Measurements from ENCODE around the gene WDR46. TPM values are rescaled to one million over a fixed set of nuclear protein-coding genes. Genes with fewer than 3 reads are reported as not detected.

The WDR46 gene
- polyA plus RNA-seq, 1 donor from 2014 or later: 62.5 TPM

DNA sequence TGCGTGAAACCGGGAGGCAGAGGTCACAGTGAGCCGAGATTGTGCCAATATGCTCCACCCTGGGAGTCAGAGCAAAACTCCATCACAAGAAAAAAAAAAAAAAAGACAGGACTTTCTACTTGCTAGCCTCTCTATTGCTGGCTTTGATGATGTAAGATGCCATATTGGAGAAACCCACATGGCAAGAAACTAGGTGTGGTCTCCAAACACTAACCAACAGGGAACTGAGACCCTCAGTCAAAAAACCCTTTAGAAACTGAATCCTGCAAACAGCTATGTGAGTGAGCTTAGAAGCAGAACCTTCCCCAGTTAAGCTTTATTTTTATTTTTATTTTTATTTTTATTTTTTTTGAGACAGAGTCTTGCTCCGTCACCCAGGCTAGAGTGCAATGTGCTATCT is 46.9 kb upstream of the WDR46 start:
- Histone ChIP-seq H3K36me3 (ENCODE audit: insufficient read depth, low read length) (no peaks in the 10 kb centered on the region), H4K20me1 (ENCODE audit: insufficient read depth) (no peaks in the 10 kb centered on the region), H3K4me3 (ENCODE audit: low read length) (no peak overlapping the region), H3K27me3 (ENCODE audit: insufficient read depth, low read depth, low read length) (no peaks in the 10 kb centered on the region), H3K79me2 (replicated peaks; ENCODE audit: insufficient read depth, low read length) (no peaks in the 10 kb centered on the region), H3K9ac (ENCODE audit: low read length) (no peak overlapping the region), H3F3A (ENCODE audit: insufficient read depth, low read length, poor library complexity, severe bottlenecking) (no peaks in the 10 kb centered on the region), H3K9me3 (ENCODE audit: low read length) (no peaks in the 10 kb centered on the region), H3K4me2 (ENCODE audit: low read length) (no peak overlapping the region), H3K9me2 (ENCODE audit: insufficient read depth, low read length) (no peaks in the 10 kb centered on the region), H3K27ac (ENCODE audit: low read length) (no peak overlapping the region), H2AFZ (ENCODE audit: low read depth, low read length) (no peak overlapping the region)
- TF ChIP-seq, protein P1, sequence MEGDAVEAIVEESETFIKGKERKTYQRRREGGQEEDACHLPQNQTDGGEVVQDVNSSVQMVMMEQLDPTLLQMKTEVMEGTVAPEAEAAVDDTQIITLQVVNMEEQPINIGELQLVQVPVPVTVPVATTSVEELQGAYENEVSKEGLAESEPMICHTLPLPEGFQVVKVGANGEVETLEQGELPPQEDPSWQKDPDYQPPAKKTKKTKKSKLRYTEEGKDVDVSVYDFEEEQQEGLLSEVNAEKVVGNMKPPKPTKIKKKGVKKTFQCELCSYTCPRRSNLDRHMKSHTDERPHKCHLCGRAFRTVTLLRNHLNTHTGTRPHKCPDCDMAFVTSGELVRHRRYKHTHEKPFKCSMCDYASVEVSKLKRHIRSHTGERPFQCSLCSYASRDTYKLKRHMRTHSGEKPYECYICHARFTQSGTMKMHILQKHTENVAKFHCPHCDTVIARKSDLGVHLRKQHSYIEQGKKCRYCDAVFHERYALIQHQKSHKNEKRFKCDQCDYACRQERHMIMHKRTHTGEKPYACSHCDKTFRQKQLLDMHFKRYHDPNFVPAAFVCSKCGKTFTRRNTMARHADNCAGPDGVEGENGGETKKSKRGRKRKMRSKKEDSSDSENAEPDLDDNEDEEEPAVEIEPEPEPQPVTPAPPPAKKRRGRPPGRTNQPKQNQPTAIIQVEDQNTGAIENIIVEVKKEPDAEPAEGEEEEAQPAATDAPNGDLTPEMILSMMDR (IDR thresholded peaks at IDR 0.05; ENCODE audit: poor library complexity, severe bottlenecking): no peak
- TF ChIP-seq SMC3 (conservative IDR thresholded peaks at IDR 0.05; ENCODE audit: poor library complexity) (no peak), EZH2 (IDR thresholded peaks at IDR 0.05; ENCODE audit: borderline replicate concordance, insufficient read depth, low read length, poor library complexity, severe bottlenecking) (no peak), RAD21 (conservative IDR thresholded peaks at IDR 0.05) (no peak), MXI1 (conservative IDR thresholded peaks at IDR 0.05; ENCODE audit: poor library complexity, severe bottlenecking) (no peak), TAF1 (IDR thresholded peaks at IDR 0.05; ENCODE audit: low read depth) (no peak), REST (IDR thresholded peaks at IDR 0.05; ENCODE audit: borderline replicate concordance) (no peak), EP300 (conservative IDR thresholded peaks at IDR 0.05; ENCODE audit: poor library complexity, severe bottlenecking) (no peak)

- Histone ChIP-seq H3K79me2 (replicated peaks; ENCODE audit: insufficient read depth, low read length) (no peaks in the 10 kb centered on the region), H3K9me2 (ENCODE audit: insufficient read depth, low read length) (no peaks in the 10 kb centered on the region), H3K27me3 (ENCODE audit: insufficient read depth, low read depth, low read length) (no peaks in the 10 kb centered on the region), H3K9me3 (ENCODE audit: low read length) (no peaks in the 10 kb centered on the region), H3K27ac (ENCODE audit: low read length) (no peak overlapping the region), H4K20me1 (ENCODE audit: insufficient read depth) (no peaks in the 10 kb centered on the region), H3K9ac (ENCODE audit: low read length) (no peak overlapping the region), H2AFZ (ENCODE audit: low read depth, low read length) (no peak overlapping the region), H3K4me2 (ENCODE audit: low read length) (no peak overlapping the region), H3K36me3 (ENCODE audit: insufficient read depth, low read length) (no peaks in the 10 kb centered on the region), H3K4me3 (ENCODE audit: low read length) (no peak overlapping the region), H3F3A (ENCODE audit: insufficient read depth, low read length, poor library complexity, severe bottlenecking) (no peaks in the 10 kb centered on the region)
- no peak for TF ChIP-seq RAD21 (conservative IDR thresholded peaks at IDR 0.05)
- no peak for TF ChIP-seq MXI1 (conservative IDR thresholded peaks at IDR 0.05; ENCODE audit: poor library complexity, severe bottlenecking)
- TF ChIP-seq TAF1 (IDR thresholded peaks at IDR 0.05; ENCODE audit: low read depth): no peak
- TF ChIP-seq SMC3 (conservative IDR thresholded peaks at IDR 0.05; ENCODE audit: poor library complexity): no peak
- TF ChIP-seq EP300 (conservative IDR thresholded peaks at IDR 0.05; ENCODE audit: poor library complexity, severe bottlenecking): no peak
These were observed 44.6 kb upstream of the WDR46 start for GRCh38 chr6:33333666-33334065.

- Histone ChIP-seq H3K36me3 (ENCODE audit: insufficient read depth, low read length) (no peaks in the 10 kb centered on the region), H3K79me2 (replicated peaks; ENCODE audit: insufficient read depth, low read length) (no peaks in the 10 kb centered on the region), H3K27me3 (ENCODE audit: insufficient read depth, low read depth, low read length) (no peaks in the 10 kb centered on the region), H3K9me2 (ENCODE audit: insufficient read depth, low read length) (no peaks in the 10 kb centered on the region), H3K9ac (ENCODE audit: low read length) (no peak overlapping the region), H3K9me3 (ENCODE audit: low read length) (no peaks in the 10 kb centered on the region), H2AFZ (ENCODE audit: low read depth, low read length) (no peak overlapping the region), H3K4me3 (ENCODE audit: low read length) (no peak overlapping the region), H4K20me1 (ENCODE audit: insufficient read depth) (no peaks in the 10 kb centered on the region), H3K27ac (ENCODE audit: low read length) (no peak overlapping the region), H3F3A (ENCODE audit: insufficient read depth, low read length, poor library complexity, severe bottlenecking) (no peaks in the 10 kb centered on the region), H3K4me2 (ENCODE audit: low read length) (no peak overlapping the region)
- TF ChIP-seq, protein P1 (IDR thresholded peaks at IDR 0.05; ENCODE audit: poor library complexity, severe bottlenecking): no peak
- TF ChIP-seq EP300 (conservative IDR thresholded peaks at IDR 0.05; ENCODE audit: poor library complexity, severe bottlenecking): no peak
- TF ChIP-seq RAD21 (conservative IDR thresholded peaks at IDR 0.05): no peak
- no peak for TF ChIP-seq MXI1 (conservative IDR thresholded peaks at IDR 0.05; ENCODE audit: poor library complexity, severe bottlenecking)
- TF ChIP-seq SMC3 (conservative IDR thresholded peaks at IDR 0.05; ENCODE audit: poor library complexity): no peak
- no peak for TF ChIP-seq POLR2AphosphoS5 (IDR thresholded peaks at IDR 0.05)
- TF ChIP-seq TAF1 (IDR thresholded peaks at IDR 0.05; ENCODE audit: low read depth): no peak
- TF ChIP-seq EZH2 (IDR thresholded peaks at IDR 0.05; ENCODE audit: borderline replicate concordance, insufficient read depth, low read length, poor library complexity, severe bottlenecking): no peak
- no peak for TF ChIP-seq REST (IDR thresholded peaks at IDR 0.05; ENCODE audit: borderline replicate concordance)
These were observed 41.7 kb upstream of the WDR46 start for GRCh38 chr6:33330736-33331135.
